SK-N-DZ (cell line): ENCODE measurements around the gene SLC43A3.

ENCODE experiments used
- DNase-seq: peaks from one replicate; pipeline ENCODE4 v3.0.0-alpha.2; 2015; ENCODE audit warnings: low spot score

The SLC43A3 gene

DNA sequence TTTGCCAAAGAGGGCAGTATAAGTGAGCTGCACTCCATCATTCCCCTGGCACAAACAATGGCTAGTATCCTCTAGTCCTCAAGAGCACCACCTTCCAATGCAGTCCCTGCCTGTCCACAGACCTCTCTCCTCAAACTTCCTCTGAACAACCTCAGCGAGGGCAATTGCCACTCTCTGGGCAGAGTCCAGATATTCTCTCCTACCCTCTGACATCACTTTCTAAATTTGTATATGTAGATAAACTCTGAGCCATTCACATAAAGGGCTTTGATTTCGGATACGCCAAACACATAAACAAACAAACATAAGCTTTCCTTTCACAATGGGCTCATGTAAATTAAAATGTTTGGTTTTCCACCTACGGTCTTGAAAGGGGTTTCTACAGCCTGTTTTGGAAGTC lies 3.0 kb upstream of the SLC43A3 start:
- no peak for DNase-seq

DNA sequence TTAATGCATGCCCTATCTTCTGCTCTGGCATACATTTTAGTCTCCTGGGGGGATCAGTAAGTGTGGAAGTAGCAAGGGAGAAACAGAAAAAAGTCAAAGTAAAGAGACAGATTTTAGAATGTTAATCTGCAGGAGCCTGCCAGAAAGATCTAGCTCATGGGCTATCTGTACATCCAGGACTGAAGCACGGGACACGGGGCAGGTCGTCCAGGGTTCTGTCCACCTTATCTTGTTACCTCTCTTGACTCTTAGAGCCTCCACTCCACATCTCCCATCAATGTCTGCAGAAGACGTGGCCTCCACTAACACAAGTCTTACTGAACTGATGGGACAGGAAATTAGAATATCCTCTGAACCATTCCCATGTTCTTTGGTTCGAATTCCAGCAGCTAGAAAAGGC lies 1.7 kb upstream of the SLC43A3 start:
- no peak for DNase-seq

DNA sequence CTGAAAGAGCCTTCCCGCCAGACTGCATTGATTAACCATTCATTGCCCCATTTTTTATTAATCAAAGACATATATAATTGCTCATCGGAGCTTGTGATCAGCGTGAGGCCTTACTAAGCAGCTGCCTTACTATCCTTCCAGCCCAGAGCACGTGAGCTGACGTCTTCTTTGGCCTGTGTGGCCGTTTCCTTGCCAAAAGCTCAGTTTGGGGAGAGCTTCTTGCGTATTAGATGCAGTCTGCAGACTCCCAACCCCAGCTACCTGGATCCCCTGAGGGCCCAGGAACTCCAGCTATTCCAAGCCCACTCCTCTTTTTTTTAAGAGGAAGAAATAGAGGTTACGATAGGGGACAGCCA lies 784 bp upstream of the SLC43A3 start:
- no peak for DNase-seq

DNA sequence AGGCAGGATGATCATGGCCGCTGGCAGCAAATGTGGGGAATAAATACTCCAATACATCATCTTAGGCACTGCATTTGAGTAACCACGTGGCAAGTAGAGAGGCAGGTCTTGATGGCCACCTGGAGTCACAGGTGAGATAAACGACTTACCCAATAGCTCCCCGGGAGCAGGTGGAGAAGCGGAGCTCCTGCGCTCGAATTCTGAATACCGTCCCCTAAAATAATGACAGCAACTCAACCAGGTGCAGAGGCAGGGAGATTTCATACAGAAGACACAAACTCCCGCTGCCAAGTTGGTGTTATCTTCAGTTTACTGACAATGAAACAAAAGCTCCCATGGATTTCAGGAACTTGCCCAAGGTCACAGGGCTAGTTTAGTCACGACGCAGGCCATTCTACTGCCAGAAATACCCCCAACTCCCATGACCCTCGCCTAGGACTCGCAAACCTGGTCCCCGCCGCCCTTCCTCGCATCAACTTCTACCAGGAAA lies 437 bp downstream of the SLC43A3 start:
- no peak for DNase-seq

DNA sequence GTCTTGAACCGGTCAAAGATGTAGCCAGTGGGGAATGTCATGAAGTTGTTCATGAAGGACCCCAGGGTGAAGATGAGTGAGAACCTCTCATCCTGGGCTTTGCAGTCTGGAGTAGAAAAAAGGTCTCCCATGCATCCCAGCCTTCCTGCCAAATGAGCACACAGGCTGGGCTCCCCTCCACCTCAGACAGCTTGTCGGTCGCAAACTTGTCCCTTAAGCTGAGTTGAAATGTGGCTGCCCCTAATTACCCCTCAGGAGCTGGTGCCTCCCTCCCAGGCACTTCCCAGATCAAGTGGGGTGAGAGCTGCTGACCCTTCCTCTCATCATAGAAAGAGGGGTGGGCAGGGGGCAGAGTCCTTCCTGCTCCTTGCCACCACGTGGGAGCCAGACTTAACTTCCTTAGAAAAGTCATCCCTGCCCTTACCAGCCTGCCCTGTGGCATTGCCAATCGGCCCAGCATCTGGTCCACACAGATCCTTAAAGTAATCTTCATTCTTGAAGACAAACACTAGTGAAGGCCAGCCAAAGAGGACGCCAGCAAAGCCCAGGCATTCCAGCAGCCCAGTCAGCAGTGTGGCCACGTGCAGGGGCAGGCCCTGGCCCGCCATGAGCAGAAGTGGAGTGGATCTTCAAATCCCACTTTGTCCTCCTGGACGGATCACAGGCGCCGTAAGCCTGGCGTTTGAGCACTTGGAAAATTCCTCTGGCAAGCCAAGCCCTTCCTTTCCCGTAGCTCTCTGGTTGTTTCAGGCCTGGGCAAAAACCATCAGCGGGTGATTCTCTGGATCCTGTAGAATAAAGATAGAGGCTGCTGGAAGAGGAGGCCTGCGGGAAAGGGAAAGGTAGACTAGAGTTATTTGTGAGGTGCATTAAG lies 1.1 kb downstream of the SLC43A3 start:
- no peak for DNase-seq

DNA sequence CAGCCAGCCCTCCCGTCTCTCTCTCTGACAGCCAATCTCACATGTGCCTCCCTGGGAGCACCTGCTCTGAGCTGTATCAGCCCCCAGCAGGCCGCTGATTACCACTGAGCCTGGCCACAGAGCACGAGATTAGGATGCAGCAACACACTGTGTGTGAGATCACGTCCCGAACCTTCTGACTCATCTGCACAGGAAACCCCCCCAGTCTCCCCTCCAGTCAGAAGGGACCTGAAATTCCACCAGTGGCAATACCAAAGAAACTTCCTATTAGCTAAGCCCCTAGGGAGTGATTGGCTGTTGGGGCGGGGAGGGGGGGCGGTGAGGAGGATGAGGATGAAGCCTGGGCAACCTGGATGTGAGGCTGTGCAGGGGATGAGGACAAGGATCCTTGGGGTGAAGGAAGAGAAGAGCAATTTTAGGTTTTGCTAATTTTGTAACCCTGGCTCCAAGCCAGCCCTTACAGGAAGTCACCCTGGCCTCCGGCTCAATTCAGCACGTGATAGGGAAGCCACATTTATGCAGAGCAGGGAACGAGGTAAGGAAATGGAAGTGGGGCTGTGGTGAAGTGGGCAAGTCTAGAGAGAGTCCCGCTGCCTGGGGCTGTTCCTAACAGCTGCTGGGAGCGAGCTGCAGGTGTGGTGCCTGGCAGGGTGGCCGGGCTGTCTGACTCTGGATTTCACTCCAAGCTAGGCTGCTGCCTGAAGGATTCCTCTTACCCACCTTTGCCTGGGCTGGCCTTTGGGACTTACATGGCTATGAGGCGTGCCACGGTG lies 1.9 kb downstream of the SLC43A3 start:
- peak; percentile 57 for DNase-seq

DNA sequence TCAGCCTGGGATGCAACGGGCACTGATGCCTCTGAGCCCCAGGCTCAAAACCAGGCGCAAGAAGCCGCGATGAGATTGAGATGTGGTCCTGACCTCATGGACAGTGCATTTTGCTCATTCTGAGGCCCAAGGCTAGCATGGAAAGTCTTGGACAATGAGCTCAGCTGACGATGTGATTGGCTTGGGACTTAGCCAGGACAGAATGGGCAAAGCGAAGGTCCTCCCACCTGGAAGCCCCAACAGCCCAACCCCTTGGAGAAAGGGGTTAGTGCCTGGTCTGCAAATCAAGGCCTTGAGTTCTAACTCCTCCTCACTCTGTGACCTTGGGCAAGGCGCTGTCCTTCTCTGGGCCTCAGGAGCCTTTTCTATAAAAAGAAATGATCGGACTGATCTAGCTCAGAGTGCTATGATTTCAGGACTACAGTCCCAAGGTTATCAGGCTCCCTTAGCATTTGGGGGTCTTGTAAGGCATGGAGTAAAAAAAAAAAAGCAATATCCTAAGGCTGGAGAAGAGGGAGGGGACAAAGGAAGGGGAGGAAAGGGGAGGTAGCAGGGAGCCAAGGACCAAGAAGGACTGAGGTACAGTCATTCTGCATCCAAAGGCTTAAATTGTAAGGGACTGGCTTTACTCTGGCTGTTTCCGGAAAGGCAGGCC lies 2.7 kb downstream of the SLC43A3 start:
- no peak for DNase-seq

DNA sequence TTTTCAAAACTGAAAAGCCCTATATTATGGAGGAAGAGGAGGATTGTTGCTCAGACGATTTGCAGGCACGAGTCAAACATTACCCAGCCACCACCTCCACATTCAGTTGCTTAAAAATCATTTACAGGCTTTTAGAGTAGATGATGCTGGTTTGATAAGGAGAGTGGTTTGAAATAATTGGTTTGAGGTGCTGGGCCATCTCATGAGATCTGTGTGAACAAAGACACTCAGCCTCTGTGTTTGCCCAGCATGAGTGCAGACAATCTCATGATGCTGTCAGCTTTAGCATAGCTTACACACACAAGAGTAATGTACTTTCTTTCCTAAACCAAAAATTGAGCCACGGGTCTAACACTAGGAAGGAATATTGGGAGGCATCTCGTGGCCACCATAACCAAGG lies 4.3 kb downstream of the SLC43A3 start:
- DNase-seq: peak; percentile 89

DNA sequence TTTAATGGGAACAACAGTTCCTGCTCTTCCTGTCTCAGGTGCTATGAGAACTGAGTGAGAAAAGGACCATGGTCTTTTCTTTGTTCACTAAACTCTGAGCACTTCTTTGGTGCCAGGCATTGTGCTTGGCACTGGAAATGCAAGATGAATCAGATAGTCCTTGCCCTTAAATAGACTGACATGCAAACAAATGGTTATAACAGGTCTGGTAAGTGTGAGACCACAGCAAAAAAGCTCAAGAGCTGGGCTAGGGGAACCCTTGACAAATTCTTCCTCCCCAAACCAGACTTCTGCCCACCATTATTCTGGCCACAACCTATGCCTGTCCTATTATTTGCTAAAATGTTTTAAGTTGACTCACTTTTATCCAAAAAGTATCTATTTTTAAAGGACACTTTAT lies 5.1 kb downstream of the SLC43A3 start:
- no peak for DNase-seq

DNA sequence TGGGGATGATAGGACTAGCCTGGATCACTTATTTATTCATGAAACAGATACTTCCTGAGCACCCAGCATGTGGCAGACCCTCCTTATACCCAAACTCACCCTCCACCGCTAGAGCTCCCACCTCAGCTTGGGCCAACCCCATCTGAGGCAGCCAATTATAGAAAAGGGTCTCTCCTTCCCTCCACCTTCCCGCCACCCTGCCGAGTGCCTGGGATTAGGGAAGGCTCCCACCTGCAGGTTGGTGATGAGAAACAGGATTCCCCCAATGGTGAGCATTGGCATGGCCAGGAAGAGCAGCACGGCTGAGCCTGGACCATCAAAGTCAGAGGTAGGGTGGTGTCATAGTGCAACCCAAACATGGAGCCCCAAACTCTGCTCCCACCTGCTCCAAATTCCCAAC lies 5.9 kb downstream of the SLC43A3 start:
- no peak for DNase-seq

DNA sequence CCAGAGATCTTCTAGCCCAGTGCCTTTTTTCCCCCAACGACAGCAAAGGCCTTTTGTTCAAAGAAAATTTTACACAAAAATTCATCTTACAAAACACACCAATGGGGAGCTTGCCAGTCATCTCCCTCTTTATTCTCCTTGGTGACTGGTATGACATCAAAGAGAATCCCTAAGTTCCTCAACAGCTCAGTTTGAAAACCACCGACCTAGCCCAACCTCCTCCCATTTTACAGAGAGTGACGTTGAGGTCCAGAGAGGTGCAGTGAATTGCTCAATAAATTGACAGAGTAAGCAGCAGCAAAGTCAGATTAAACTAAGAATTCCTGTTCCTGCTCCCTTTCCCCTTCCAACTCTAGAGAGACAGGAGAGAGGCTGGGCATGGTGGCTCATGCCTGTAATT lies 7.8 kb downstream of the SLC43A3 start:
- DNase-seq: no peak

DNA sequence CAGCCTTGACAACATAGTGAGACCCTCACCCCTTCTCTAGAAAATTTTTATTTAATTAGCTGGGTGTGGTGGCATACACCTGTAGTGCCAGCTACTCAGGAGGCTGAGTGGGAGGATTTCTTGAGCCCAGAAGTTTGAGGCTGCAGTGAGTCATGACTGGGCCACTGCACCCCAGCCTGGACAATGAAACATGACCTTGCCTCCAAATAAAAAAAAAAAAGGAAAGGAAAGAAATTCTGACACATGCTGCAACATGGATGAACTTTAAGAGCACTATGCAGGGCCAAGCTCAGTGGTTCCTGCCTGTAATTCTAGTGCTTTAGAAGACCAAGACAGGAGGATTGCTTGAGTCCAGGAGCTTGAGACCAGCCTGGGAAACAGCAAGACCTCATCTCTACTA lies 8.8 kb downstream of the SLC43A3 start:
- DNase-seq: no peak

DNA sequence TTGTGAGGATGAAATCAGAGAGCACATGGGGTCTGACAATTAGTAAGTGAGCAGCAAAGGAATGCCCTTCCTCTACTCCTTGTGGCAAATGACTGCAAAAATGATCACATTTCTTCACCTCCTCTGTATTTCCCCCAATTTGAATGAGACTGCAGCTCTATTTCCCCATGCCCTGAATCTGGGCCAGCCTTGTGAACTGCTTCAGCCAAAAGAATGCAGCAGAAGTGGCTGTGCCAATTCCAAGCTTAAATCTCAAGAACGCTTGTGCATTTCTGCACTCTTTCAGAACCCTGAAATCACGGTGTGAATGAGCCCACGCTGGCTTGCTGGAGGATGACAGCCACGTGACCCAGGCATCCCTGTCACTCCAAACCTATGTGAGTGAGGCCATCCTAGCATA lies 9.9 kb downstream of the SLC43A3 start:
- no peak for DNase-seq

DNA sequence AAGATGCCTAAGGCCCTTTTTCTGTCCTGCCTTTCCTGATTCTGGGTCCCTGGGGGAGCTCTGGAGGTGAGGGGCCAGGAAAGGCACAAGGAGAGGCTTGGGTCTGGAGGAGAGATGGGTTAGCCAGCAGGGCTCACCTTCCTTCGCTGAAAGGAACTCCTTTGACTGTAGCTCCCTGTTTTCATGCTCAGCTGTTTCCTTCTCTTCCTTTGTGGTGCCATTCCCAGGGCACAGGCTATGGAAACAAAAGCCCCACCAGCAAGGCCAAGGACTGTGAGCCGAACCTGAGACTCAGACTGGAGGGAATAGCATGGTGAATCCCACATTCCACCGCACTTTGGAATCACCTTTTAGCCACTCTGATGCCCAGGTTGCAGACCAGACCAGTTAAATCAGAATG lies 10.5 kb downstream of the SLC43A3 start:
- no peak for DNase-seq

DNA sequence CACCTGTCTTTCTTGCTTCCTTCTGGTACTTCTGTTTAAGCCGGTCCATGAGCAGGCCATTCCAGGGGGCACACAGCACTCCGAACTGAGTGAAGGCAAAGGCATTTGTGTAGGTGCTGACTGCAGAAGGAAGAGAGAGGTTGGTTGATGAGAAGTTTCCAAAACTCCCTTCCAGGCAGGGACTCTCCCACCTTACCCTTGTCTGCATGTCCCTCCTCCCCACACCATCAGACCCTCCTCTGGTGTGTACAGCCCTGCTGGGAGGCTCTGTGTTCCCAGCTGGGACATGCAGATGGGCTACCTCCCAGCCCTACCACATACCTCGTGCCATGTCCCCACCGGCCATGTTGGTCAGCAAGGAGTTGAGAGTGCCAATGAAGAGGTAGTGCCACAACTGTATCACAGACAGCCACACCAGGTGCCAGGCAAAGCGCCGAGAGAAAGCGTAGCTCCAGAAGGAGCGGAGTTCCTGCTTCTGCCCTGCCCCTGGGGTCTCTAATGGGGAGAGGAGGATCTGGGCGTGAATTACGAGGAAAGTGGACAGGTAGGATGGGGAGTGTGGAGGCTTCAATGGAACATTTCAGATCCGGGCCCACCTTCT lies 12.2 kb downstream of the SLC43A3 start:
- no peak for DNase-seq

DNA sequence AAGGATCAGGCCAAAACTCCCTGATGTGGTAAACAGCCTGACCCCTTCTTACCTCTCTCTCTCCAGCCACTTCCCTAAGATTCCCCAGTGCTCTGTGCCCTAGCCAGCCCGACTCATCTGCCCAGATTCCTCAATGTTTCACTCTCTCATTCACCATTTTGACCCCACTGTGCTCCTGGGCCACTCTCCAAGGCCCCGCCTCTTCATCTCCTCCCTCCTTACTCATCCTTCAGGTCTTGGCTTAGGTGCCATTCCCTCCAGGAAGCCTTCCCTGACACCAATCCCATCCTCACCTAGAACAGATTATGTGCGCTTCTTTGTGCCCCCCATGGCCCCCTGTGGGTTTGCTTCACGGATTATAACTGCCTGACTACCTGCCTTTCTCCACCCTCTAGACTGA lies 13.2 kb downstream of the SLC43A3 start:
- DNase-seq: no peak

DNA sequence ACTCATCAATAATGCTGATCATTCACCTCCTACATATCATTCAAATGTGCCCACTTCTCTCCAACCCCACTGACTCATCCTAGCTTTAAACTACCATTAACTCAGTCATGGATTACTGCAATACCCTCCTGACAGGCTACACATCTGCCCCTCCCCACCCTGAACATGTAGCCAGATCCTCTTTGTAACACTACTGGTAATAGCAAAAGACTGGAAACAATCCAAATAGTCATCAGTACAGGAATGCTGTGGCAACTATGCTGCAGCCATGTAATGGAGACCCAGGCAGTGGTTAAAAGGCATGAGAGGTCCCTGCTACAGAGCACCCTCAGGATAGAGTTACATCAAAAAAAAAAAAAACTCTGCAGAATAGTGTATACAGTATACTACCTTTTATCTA lies 16.6 kb downstream of the SLC43A3 start:
- no peak for DNase-seq

DNA sequence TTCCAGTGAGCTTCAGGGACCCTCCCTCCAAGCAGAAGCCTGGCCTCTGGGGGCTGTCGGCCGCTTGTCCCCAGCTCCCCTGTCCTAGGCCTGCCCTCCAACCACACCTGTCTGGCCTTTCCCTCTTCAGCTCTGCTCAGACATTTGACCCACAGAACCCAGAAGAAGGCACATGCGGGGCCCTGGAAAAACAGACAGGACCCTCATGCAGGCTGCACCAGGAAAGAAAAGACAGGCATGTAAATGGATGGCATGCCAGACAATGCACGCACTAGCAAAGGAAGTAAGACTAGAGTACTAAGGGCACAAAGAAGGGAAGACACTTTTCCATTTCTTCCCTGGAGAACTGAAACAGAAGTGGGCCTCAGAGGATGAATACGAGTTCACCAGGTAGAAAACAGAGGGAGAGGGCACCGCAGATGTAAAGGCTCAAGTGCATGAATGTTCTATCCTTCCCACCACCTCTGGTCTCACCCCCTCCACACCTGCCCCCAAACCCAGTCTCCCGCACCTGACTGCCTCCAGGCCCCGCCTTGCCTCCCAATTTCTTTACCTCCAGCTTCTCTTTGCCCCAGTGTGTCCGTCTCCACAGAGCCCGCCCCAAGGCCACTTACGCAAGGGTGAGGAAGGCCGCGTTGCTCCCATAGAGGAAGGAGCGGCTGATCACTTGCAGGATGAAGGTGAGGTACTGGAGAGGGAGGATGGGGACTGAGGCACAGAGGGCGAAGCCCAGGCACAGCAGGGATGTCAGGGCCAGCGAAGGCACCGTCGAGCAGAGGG lies 17.4 kb downstream of the SLC43A3 start:
- no peak for DNase-seq

DNA sequence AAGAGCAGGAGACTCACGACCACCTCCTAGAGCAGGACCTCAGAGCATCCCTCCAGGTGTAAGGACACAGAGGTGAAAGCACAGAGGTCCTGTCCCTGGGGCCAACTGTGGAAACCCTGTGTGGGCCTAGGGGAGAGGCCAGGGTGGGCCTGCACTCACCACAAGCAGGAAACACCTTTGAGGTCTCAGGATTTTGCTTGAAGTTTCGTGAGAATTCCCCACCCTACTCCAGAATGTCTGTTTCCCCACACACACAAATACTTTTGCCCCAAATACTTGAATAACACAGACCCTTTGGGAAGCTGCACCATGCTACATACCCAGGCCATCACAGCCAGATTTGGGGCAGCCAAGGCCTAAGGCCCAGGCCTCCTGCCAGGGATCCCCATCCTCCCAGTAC lies 18.1 kb downstream of the SLC43A3 start:
- no peak for DNase-seq

DNA sequence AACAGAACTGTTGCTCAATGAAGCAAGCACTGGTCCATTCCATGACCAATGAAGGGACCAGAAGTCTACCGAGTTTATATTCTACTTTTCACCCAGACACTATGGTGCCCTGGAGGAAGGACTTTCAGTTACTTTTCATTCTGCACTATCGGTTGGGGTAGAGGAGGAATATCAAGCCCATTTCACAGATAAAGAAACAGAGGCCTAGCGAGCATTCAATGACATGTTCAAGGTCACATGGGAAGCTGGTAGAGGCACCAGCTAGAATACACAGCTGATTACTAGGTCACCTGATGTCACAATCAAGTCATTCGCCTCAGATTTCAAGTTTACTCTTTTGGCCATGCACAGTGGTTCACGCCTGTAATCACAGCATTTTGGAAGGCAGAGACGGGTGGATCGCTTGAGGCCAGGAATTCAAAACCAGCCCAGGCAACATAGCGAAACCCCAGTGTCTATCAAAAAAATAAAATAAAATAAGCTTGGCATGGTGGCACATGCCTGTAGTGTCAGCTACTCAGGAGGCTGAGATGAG lies 18.9 kb downstream of the SLC43A3 start:
- DNase-seq: no peak
